ENCODE data around the gene NDUFB10. TPM values are rescaled to one million over a fixed set of nuclear protein-coding genes. Genes with fewer than 3 reads are reported as not detected.
"Not testable (repeated sequence)": the region's sequence is repeated elsewhere in the genome, so short reads cannot be mapped to it uniquely, and the experiment has no call there.

Gene NDUFB10
- total RNA-seq, 2 donors from 2014 or later: 108 to 197 TPM

- no peak overlapping the region for H3K27ac ChIP-seq
- DNase-seq (ENCODE audit: low spot score): no peak
- H3K9me3 ChIP-seq: no peaks in the 10 kb centered on the region
- H3K4me1 ChIP-seq (ENCODE audit: control insufficient read depth in 1 of 2, low read depth in 2 of 2): no peaks in the 10 kb centered on the region
- no peak for TF ChIP-seq CTCF (IDR thresholded peaks at IDR 0.05)
- H3K27me3 ChIP-seq (replicated peaks; ENCODE audit: insufficient read depth): no peaks in the 10 kb centered on the region
- no peaks in the 10 kb centered on the region for H3K36me3 ChIP-seq
- no peak for ATAC-seq (ENCODE audit: insufficient number of reproducible peaks, low FRiP score, low read depth)
- H3K4me3 ChIP-seq: no peak overlapping the region
Measured at GRCh38 chr16:1950559-1950958, 8.8 kb upstream of the NDUFB10 start.

GRCh38 chr16:1953734-1954133 lies 5.6 kb upstream of the NDUFB10 start:
- no peaks in the 10 kb centered on the region for H3K27me3 ChIP-seq (replicated peaks; ENCODE audit: insufficient read depth)
- H3K9me3 ChIP-seq: no peaks in the 10 kb centered on the region
- TF ChIP-seq CTCF (IDR thresholded peaks at IDR 0.05): no peak
- peaks cover 0 to under 1% of the 10 kb centered on the region in 2 donors for H3K4me1 ChIP-seq (ENCODE audit: control insufficient read depth in 1 of 2, low read depth in 2 of 2)
- H3K36me3 ChIP-seq: no peaks in the 10 kb centered on the region
- DNase-seq (ENCODE audit: low spot score) (no peak), ATAC-seq (ENCODE audit: insufficient number of reproducible peaks, low FRiP score, low read depth) (no peak)
- no peak overlapping the region for H3K27ac ChIP-seq
- H3K4me3 ChIP-seq: no peak overlapping the region

- ATAC-seq (ENCODE audit: insufficient number of reproducible peaks, low FRiP score, low read depth); H3K27ac ChIP-seq; H3K9me3 ChIP-seq; DNase-seq (ENCODE audit: low spot score); H3K27me3 ChIP-seq (replicated peaks; ENCODE audit: insufficient read depth); H3K4me3 ChIP-seq: not testable (repeated sequence)
- Histone ChIP-seq H3K4me1 (ENCODE audit: control insufficient read depth in 1 of 2, low read depth in 2 of 2) (peaks cover 6 to 19% of the 10 kb centered on the region in 2 donors), H3K36me3 (peaks cover 13% of the 10 kb centered on the region)
Measured at GRCh38 chr16:1957434-1958142, 1.8 kb upstream of the NDUFB10 start.

GRCh38 chr16:1958143-1958491 lies 1.2 kb upstream of the NDUFB10 start:
- not testable (repeated sequence) for H3K9me3 ChIP-seq; DNase-seq (ENCODE audit: low spot score); ATAC-seq (ENCODE audit: insufficient number of reproducible peaks, low FRiP score, low read depth); H3K27ac ChIP-seq; H3K27me3 ChIP-seq (replicated peaks; ENCODE audit: insufficient read depth); H3K4me3 ChIP-seq
- H3K4me1 ChIP-seq (ENCODE audit: control insufficient read depth in 1 of 2, low read depth in 2 of 2): peaks cover 6 to 19% of the 10 kb centered on the region in 2 donors
- peaks cover 18% of the 10 kb centered on the region for H3K36me3 ChIP-seq

GRCh38 chr16:1958715-1959268 lies 546 bp upstream of the NDUFB10 start:
- ATAC-seq (ENCODE audit: insufficient number of reproducible peaks, low FRiP score, low read depth) (peak; percentile 2), DNase-seq (ENCODE audit: low spot score) (no peak)
- Histone ChIP-seq H3K4me3 (peak overlapping the region; percentile 86), H3K36me3 (peaks cover 18% of the 10 kb centered on the region), H3K27ac (peak overlapping the region; percentile 58 to 75), H3K4me1 (ENCODE audit: control insufficient read depth in 1 of 2, low read depth in 2 of 2) (peaks cover 6 to 19% of the 10 kb centered on the region in 2 donors), H3K9me3 (no peaks in the 10 kb centered on the region), H3K27me3 (replicated peaks; ENCODE audit: insufficient read depth) (no peaks in the 10 kb centered on the region)
- TF ChIP-seq CTCF (IDR thresholded peaks at IDR 0.05): no peak

- Histone ChIP-seq H3K36me3 (peaks cover 18% of the 10 kb centered on the region), H3K27ac (no peak overlapping the region), H3K4me1 (ENCODE audit: control insufficient read depth in 1 of 2, low read depth in 2 of 2) (peaks cover 11 to 27% of the 10 kb centered on the region in 2 donors), H3K27me3 (replicated peaks; ENCODE audit: insufficient read depth) (no peaks in the 10 kb centered on the region), H3K9me3 (no peaks in the 10 kb centered on the region), H3K4me3 (peak overlapping the region; percentile 86)
- ATAC-seq (ENCODE audit: insufficient number of reproducible peaks, low FRiP score, low read depth): no peak
- no peak for DNase-seq (ENCODE audit: low spot score)
- TF ChIP-seq CTCF (IDR thresholded peaks at IDR 0.05): no peak
Measured at GRCh38 chr16:1960665-1961630, 1.6 kb downstream of the NDUFB10 start.

Data from thoracic aorta (tissue), 2 donors.